Stimulated activated CD4-positive, alpha-beta T cell treated with anti-CD3 and anti-CD28 coated beads, Interleukin-2, amount 100 ng/mL, for 24 hours (primary cell): Measurements from ENCODE around the gene TP73.

Experiments used
- DNase-seq, 2 donors: peaks; one replicate each; pipeline ENCODE4 v3.0.0-alpha.2; 2020

Gene TP73

GRCh38 chr1:3651930-3652547, at the start of gene TP73:
Gene TP73 (plus strand): TSS chr1:3652516. CDS start chr1:3682366, 29,850 bp downstream.
- peak in 1 of 2 donors; percentile 33 for DNase-seq

DNA sequence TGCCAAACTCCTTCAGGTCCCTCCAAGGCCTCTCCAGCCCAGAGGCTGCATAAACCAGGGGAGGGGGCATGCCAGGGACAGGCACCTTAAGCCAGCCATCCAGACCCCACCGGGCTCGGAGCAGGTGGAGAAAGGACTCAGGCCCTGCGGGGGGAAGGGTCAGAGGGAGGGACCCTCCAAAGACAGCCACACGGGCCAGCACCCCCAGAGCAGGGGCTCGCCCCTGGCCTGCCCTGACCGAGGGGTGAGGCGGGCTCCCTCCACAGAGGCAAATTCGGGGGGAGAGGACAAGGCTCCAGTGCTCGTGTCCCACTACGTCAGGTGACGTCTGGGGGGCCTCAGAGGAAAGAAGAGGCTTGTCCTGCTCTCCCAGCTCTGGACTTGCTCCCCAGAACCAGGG, 49.2 kb upstream of the TP73 start:
- DNase-seq = no peak

DNA sequence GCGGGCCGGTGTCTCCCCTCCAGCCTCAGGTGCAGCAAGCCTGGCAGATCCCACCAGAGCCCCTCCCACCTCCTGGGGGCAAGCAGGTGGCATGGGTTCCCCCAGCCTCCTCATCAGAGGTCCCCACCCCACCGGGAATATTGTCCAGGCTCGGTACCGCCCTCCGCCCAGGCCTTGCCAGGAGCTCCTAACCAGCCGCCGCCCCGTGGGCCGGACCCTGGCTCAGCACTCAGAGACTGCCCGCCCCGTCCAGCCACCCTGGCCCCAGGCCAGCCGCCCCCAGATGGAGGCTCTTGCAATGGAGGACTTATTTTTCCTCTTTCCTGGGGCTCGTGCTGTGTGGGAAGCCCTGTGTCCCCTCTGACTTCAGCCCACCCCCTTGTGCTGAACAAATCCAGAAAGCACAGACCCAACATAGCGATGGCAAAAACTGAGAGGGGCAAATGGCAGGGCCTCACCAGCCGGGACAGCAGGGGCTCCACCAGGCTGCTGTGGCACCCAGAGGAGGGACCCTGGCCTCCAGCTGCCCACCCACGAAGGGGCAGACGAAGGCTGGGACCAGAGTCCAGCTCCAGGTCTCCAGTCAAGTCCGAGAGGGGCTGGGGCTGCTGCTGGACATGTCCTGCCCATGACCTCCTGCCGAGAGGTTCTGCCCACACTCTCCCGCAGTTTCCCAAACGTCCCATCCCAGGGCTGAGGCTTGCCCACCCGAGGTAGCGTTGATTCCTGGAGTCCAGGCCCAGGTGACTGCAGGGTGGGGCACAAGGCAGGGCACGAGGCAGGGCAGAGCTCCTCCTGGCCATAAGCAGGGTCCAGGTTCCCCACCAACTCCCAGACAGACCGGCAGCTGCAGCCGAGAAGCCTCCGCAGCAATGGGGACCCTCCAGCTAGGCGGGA, 48.5 kb upstream of the TP73 start:
- no peak for DNase-seq

- no peak for DNase-seq
Observed at GRCh38 chr1:3604468-3604974, 47.8 kb upstream of the TP73 start.

DNA sequence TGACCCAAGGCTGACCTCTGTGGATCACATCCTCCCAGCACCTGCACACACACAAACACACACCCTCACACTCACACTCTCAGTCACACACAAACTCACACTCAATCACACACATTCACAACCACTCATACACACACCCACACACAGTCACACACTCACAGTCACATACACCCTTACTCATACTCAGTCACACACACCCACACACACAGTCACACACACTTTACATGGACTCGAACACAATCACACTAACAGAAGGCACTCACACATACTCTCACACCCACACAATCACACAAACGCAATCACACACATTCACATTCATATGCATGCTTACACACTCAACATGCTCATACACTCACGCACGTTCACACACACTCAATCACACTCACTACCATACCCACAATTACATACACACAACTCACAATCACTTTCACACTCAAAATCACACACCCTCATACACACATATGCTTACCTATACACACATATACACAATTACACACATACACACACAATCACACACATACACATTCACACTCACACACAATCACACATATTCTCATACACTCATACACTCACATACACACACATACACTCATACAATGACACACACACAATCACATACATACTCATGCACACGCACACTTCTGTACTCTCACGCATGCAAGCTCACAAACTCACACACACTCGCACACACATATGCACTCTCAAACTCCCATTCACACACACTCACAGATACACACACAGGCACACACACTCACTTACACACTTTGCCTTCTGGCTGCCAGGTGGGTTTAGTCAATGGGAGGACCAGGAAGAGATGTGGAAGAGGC, 47.1 kb upstream of the TP73 start:
- DNase-seq = no peak

GRCh38 chr1:3606779-3607702, 45.3 kb upstream of the TP73 start:
- DNase-seq = no peak

GRCh38 chr1:3607703-3608065, 44.6 kb upstream of the TP73 start:
- DNase-seq = no peak

- no peak for DNase-seq
Observed at GRCh38 chr1:3608154-3608553, 44.2 kb upstream of the TP73 start.

GRCh38 chr1:3609016-3609768, 43.1 kb upstream of the TP73 start:
- no peak for DNase-seq

DNA sequence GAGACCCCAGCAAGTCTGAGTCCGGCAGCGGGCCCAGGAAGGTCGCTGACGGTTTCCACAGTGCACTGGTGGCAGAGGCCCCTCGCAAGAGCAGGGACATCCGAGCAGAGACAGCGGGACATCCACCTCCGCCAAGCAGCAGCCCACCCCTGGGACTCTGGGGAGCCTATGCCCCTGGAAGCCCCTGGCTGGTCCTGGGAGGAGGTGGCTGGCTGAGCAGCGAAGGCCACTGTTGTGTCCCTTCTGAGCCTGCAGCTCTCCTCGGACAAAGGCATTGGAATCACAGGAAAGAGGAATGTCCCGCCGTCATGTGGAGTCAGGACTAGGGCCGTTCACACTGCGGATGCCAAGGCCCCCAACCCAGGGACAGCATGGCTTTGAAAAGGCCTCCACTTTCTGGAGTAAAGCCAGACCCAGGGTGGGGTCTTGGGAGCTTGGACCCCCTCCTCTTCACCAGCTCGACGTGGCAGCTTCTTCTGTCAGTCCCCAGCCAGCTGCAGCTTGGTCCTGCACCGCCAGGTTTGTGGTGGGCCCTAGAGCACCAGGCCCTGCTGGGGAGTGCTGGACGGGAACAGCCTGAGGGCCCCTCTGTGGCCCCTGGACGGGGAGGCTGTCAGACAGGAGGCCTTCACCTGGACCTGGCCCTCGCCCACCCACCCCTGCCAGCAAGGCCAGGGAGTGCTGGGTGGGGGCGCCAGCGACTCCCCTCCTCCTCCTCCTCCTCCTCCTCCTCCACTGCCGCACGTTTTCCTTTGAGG, 42.4 kb upstream of the TP73 start:
- DNase-seq = no peak

- DNase-seq = no peak
Observed at GRCh38 chr1:3610527-3611169, 41.7 kb upstream of the TP73 start.

GRCh38 chr1:3611170-3612019, 40.9 kb upstream of the TP73 start, which contains the start of gene MEGF6:
Gene MEGF6 (minus strand): TSS chr1:3611508. CDS start chr1:3611268, 240 bp downstream.
- peak; percentile 69 to 80 for DNase-seq

DNA sequence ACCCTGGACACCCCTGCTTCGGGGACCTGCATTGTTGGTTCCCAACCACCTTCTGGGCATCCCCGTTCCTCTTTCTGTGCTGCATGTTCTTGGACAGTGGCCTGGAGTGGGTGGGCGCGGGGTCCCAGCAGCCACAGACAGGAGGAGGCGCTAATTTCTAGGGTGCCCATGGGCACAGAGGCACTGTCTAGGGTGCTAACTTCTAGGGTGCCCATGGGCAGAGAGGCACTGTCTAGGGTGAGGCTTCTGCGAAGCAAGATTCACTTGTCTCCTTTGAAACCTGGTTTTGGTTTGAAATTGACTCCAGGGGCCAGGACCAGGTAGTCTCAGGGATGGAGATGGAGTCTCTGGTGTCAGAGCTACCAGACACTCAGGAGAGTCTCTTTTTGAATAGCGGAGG, 40.2 kb upstream of the TP73 start:
- no peak for DNase-seq

DNA sequence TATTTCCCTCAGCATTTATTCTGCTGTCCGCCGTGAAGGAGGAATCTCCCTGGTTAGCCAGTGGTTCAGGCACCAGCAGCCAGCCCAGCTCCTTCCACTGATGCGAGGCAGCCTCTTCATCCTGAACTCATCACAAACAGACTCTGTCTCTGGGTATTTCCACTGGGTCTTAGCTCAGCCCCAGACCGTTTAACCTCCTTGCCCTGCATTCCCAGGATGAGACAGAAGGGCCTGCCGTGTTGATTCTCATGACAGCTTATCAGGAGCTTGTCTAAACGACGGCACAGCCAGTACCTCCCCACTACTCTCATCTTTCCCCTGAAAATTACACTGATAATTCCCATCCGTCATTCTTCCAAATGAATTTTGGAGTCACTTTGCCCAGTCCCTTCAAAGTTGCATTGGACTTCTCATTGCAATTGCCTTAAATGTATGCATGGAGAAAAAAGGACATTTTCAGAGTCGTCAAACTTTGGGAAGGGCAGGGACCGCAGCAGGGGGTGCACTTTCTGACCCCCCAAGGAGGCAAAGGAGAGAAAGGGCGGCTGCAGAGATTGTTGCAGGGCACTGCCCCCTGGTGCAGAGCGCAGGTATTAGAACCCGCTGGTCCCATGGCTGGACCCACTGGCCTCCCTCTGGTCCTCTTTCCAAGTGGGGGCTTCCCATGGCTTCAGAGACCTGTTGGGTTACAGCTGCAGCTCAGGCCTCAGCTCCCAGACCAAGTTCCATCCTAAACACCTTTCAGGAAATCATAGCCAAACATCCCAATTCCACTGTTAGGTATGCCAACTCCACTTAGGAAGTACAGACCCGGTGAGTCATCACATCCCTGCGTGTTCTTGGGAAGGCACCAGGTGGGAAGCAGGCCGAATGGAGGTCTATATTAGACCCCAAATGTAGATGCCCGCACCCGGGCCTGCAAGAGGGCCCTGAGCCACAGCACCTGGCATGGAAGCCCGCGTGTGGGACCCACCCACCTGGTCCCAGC, 37.3 kb upstream of the TP73 start:
- DNase-seq = peak in 1 of 2 donors; percentile 13

DNA sequence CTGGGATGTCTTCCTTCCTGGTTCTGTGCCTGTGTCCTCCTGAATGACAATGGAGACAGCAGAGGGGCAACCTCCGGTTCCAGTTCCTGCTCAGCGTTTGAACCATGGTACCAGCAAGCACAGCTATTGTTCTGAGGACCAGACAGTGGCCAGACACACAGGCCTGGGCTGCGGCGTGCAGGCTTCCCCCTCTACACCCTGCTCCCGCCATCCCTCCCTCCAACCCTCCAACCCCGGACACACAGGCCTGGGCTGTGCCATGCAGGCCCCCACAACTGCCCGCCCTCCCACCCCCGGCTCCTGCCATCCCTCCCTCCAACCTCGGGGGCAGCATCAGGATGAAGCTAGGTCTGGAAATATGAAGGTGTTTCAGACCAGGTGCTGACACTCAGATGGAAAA, 35.5 kb upstream of the TP73 start:
- no peak for DNase-seq

- DNase-seq = no peak
Observed at GRCh38 chr1:3617806-3618345, 34.4 kb upstream of the TP73 start.

DNA sequence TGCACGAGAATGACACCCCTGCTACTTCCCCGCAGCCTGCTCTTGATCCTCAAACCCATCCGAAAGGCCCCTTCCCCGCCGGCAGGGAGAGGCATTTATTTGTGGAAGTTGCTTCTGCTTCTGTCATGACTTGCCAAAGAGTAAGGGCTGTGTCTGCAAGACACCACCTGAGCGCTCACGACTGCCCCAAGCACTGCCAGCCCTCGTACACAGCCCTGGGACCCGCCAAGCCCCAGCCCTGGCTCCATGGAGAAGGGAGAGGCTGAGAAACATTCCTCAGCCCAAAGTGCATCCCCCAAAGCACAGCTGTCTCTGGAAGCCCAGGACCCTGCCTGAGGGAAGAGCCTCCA, 33.8 kb upstream of the TP73 start:
- no peak for DNase-seq
